HCT116 (cell line): ENCODE results near the gene SMARCA4. TPM values are rescaled to one million over a fixed set of nuclear protein-coding genes. Genes with fewer than 3 reads are reported as not detected.

ENCODE experiments used
- ATAC-seq: fragments of 200-7000 bp; cut with Tn5 transposase; 2 replicates; pipeline ENCODE4 v1.9.1; 2020; ENCODE audit warnings: mild to moderate bottlenecking, moderate library complexity
- BruUV-seq: library from RNA; stranded (reverse); fragments of 400-500 nt; replicated peaks from 2 replicates; lab custom pipeline; 2021; lab: Mats Ljungman, UMichigan
- CTCF ChIA-PET: fragments of 300-600 bp; sonication (Branson Sonifier 250); formaldehyde crosslinking; loops from one replicate; lab custom pipeline; 2021; ENCODE audit warnings: antibody characterized with exemption; lab: Charles Lee
- POLR2A ChIA-PET: fragments of 300-600, 350-600 bp; sonication (Branson Sonifier 250); formaldehyde crosslinking; loops from one replicate; lab custom pipeline; 2021; ENCODE audit warnings: antibody characterized with exemption; lab: Charles Lee
- RAD21 ChIA-PET, 2 experiments: fragments of 300-600 bp; sonication (Branson Sonifier 250); formaldehyde crosslinking; loops; one replicate each; lab custom pipeline; 2023; ENCODE audit warnings: low total read pairs in 2 of 2; ENCODE audit not compliant: uncharacterized antibody in 2 of 2, unreplicated experiment in 2 of 2, low non-redundant PET in 1 of 2; lab: Charles Lee
- DNase-seq: peaks from one replicate; pipeline ENCODE4 v3.0.0-alpha.2; 2010; ENCODE audit warnings: low read depth, low spot score
- H2AFZ ChIP-seq: fragments of 200-600 bp; shearing (Covaris generic), sonication (generic); 2 replicates; pipeline ENCODE4 v1.6.1; 2017; ENCODE audit warnings: low read depth, mixed run types, mixed read lengths, antibody characterized with exemption, low read length; ENCODE audit not compliant: poor library complexity, severe bottlenecking
- H3K27ac ChIP-seq: 2 replicates; pipeline ENCODE4 v1.5.1; 2012; ENCODE audit warnings: low read depth, low read length
- H3K27me3 ChIP-seq: fragments of 200-600 bp; sonication (generic); 2 replicates; pipeline ENCODE4 v1.6.1; 2016; ENCODE audit warnings: mixed run types, low read length, mixed read lengths; ENCODE audit not compliant: insufficient read depth
- H3K36me3 ChIP-seq, 2 experiments: fragments of 200-500 bp in 1 of 2; fragments of 200-600 bp in 1 of 2; sonication (Bioruptor generic) in 1 of 2; sonication (generic) in 1 of 2; 2 replicates each; pipeline versions ENCODE4 v1.5.1 to v1.6.1; 2014 to 2016; ENCODE audit warnings: low read length in 2 of 2, inconsistent platforms in 1 of 2, mixed read lengths in 1 of 2, mixed run types in 1 of 2; ENCODE audit not compliant: insufficient read depth in 2 of 2, control insufficient read depth in 1 of 2
- H3K4me1 ChIP-seq, 2 experiments: fragments of 200-600 bp in 1 of 2; sonication (generic) in 1 of 2; 2 replicates each; pipeline versions ENCODE4 v1.5.1 to v1.6.1; 2012 to 2017; ENCODE audit warnings: low read length in 2 of 2, inconsistent platforms in 1 of 2, mild to moderate bottlenecking in 1 of 2, mixed read lengths in 1 of 2, mixed run types in 1 of 2, moderate library complexity in 1 of 2; ENCODE audit not compliant: insufficient read depth in 2 of 2, control insufficient read depth in 1 of 2
- H3K4me2 ChIP-seq: fragments of 200-600 bp; sonication (generic); 2 replicates; pipeline ENCODE4 v1.6.1; 2017; ENCODE audit warnings: mixed run types, low read length, mixed read lengths
- H3K4me3 ChIP-seq, 2 experiments: fragments of 200-600 bp in 1 of 2; sonication (generic) in 1 of 2; replicated peaks in 1 of 2; 2 replicates each; pipeline ENCODE4 v1.5.1; 2011 to 2016; ENCODE audit warnings: low read length in 2 of 2, control low read depth in 1 of 2, low read depth in 1 of 2, mild to moderate bottlenecking in 1 of 2, mixed read lengths in 1 of 2, mixed run types in 1 of 2
- H3K79me2 ChIP-seq: fragments of 200-600 bp; sonication (generic); 2 replicates; pipeline ENCODE4 v1.6.1; 2017; ENCODE audit warnings: mild to moderate bottlenecking, mixed run types, low read length, moderate library complexity, mixed read lengths; ENCODE audit not compliant: insufficient read depth
- H3K9ac ChIP-seq: fragments of 200-600 bp; sonication (generic); 2 replicates; pipeline ENCODE4 v1.6.1; 2016; ENCODE audit warnings: low read length, mixed read lengths
- H3K9me2 ChIP-seq: fragments of 200-600 bp; sonication (generic), shearing (Covaris generic); 2 replicates; pipeline ENCODE4 v1.6.1; 2017; ENCODE audit warnings: mixed run types, mild to moderate bottlenecking, moderate library complexity; ENCODE audit not compliant: insufficient read depth
- H3K9me3 ChIP-seq, 2 experiments: fragments of 200-500 bp in 1 of 2; fragments of 200-600 bp in 1 of 2; sonication (Bioruptor generic) in 1 of 2; sonication (generic) in 1 of 2; 2 replicates each; pipeline ENCODE4 v1.6.1; 2014 to 2017; ENCODE audit warnings: low read length in 2 of 2, mixed read lengths in 2 of 2, inconsistent platforms in 1 of 2, low read depth in 1 of 2, mild to moderate bottlenecking in 1 of 2, mixed run types in 1 of 2, moderate library complexity in 1 of 2; ENCODE audit not compliant: control insufficient read depth in 1 of 2, insufficient read depth in 1 of 2
- H4K20me1 ChIP-seq: fragments of 200-600 bp; sonication (generic), shearing (Covaris generic); 2 replicates; pipeline ENCODE4 v1.6.1; 2017; ENCODE audit warnings: mixed run types, mild to moderate bottlenecking, moderate library complexity; ENCODE audit not compliant: insufficient read depth
- JUND ChIP-seq: IDR thresholded peaks from 2 replicates; pipeline ENCODE4 v1.6.1; 2012
- POLR2AphosphoS5 ChIP-seq: IDR thresholded peaks from 2 replicates; pipeline ENCODE4 v1.6.1; 2011; ENCODE audit warnings: mild to moderate bottlenecking, low read depth, low read length, moderate library complexity
- RAD21 ChIP-seq: IDR thresholded peaks from 2 replicates; pipeline ENCODE4 v1.6.1; 2012; ENCODE audit warnings: low read depth, mild to moderate bottlenecking
- SIN3A ChIP-seq: IDR thresholded peaks from 2 replicates; pipeline ENCODE4 v1.6.1; 2012; ENCODE audit warnings: low read depth
- SP1 ChIP-seq: IDR thresholded peaks from 2 replicates; pipeline ENCODE4 v1.6.1; 2012; ENCODE audit warnings: low read depth
- SRF ChIP-seq: IDR thresholded peaks from 2 replicates; pipeline ENCODE4 v1.6.1; 2012; ENCODE audit warnings: low read depth
- TCF7L2 ChIP-seq: IDR thresholded peaks from 2 replicates; pipeline ENCODE4 v1.7.0; 2011; ENCODE audit warnings: borderline replicate concordance, inconsistent platforms; ENCODE audit not compliant: insufficient read depth, insufficient read length; ENCODE audit errors: extremely low read depth
- intact Hi-C: fragments of 100-400 bp; cut with micrococcal nuclease; formaldehyde crosslinking; loops from 2 replicates; pipeline ENCODE4 v1.10.0; 2022
- total RNA-seq: library from RNA; stranded (reverse); gene quantifications from one replicate; pipeline ENCODE4 v1.2.1, GENCODE V29; 2021; ENCODE audit not compliant: unreplicated experiment
- TF ChIP-seq, protein P1 (sequence below), 3 experiments: fragments of 200-600 bp in 1 of 3; sonication (generic) in 1 of 3; IDR thresholded peaks in 2 of 3; conservative IDR thresholded peaks in 1 of 3; 2 replicates each; pipeline ENCODE4 v1.5.1; 2012 to 2017; ENCODE audit warnings: low read depth in 2 of 3, low read length in 2 of 3, antibody characterized with exemption in 1 of 3, borderline replicate concordance in 1 of 3, control low read depth in 1 of 3, mild to moderate bottlenecking in 1 of 3, mixed read lengths in 1 of 3, mixed run types in 1 of 3, moderate library complexity in 1 of 3; ENCODE audit not compliant: insufficient read depth in 1 of 3
- TF ChIP-seq, protein P2 (sequence below): IDR thresholded peaks from 2 replicates; pipeline ENCODE4 v1.6.1; 2012

Gene SMARCA4
- total RNA-seq, 1 experiment from 2014 or later, result 116 TPM

DNA sequence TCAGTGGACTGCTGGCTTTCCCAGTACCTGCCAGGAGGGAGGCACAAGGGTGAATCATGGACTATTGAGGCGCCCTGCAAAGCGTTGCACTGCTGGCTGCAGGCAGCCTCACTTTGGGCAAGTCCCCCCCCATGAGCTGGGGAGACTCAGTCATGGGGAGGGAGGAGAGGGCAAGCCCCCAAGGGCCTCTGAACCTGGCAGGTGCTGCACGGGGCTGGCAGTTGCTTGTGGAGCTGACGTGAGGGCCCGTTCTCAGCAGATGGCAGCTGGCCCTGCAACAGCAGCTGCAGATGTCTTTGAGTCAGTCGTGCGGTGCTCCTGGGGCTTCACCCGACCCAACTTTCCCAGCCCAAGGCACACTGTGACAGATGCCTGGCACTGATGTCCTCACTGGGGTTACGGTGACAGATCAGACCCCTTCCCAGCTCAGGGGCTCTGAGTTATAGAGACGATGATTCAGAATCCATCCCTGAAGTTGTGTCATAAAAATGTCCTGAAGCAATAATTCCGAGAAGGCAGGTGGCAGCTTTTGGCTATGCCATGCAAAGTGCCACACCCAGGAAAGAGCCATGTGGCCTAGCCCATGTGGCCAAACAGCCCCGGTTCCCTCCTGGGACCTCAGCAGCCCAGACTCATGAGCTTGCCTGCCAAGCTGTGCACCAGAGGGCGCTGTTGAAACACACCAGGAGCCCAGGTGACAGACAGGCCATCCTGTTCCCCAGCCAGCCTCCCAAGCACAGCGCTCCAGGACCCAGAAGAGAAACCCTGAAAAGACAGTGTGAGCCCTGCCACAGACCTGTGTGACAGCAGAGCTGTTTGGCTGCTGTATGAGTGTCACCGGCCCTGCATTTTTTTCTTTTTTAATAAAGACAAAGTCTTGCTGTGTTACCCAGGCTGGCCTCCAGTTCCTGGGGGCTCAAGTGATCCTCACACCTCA is 74.9 kb downstream of the SMARCA4 start:
- Histone ChIP-seq H3K27ac (peak overlapping the region; percentile 31; the same call in 1 of the 2 replicates), H3K9me2 (no peaks in the 10 kb centered on the region), H3K36me3 (peaks cover 51 to 61% of the 10 kb centered on the region in 2 experiments), H2AFZ (no peak overlapping the region), H3K9ac (0 out of 2 replicates have a peak overlapping the region, but pooled peaks have one; percentile 23), H3K27me3 (no peaks in the 10 kb centered on the region), H4K20me1 (no peaks in the 10 kb centered on the region), H3K4me2 (no peak overlapping the region), H3K4me3 (no peak overlapping the region), H3K9me3 (no peaks in the 10 kb centered on the region), H3K79me2 (peaks cover 27% of the 10 kb centered on the region), H3K4me1 (peaks cover 0 to 8% of the 10 kb centered on the region in 2 experiments; a peak in 1 of 4 replicates)
- ATAC-seq (peak; percentile 99), DNase-seq (peak; percentile 73)
- RAD21 ChIA-PET, result interaction anchor here (0.6 to 1.1 kb wide), 6 partner anchors 51 to 194 kb away, joined by 3 read pairs; no protein-coding TSS in a partner anchor
- POLR2A ChIA-PET, result interaction anchor here (1.0 to 1.3 kb wide), 2 partner anchors 55 to 59 kb away, joined by 3 read pairs; no protein-coding TSS in a partner anchor
- intact Hi-C loops, result loop anchor here (1.0 to 5.0 kb wide), 5 partner anchors 55 to 169 kb away; no protein-coding TSS in a partner anchor
- no TSS peak for BruUV-seq
- TF ChIP-seq TCF7L2 (no peak), JUND (no peak), POLR2AphosphoS5 (no peak), SP1 (no peak), SRF (no peak), SIN3A (peak; percentile 50; the same call in 1 of the 2 replicates), RAD21 (peak; percentile 95)
- TF ChIP-seq, protein P1, sequence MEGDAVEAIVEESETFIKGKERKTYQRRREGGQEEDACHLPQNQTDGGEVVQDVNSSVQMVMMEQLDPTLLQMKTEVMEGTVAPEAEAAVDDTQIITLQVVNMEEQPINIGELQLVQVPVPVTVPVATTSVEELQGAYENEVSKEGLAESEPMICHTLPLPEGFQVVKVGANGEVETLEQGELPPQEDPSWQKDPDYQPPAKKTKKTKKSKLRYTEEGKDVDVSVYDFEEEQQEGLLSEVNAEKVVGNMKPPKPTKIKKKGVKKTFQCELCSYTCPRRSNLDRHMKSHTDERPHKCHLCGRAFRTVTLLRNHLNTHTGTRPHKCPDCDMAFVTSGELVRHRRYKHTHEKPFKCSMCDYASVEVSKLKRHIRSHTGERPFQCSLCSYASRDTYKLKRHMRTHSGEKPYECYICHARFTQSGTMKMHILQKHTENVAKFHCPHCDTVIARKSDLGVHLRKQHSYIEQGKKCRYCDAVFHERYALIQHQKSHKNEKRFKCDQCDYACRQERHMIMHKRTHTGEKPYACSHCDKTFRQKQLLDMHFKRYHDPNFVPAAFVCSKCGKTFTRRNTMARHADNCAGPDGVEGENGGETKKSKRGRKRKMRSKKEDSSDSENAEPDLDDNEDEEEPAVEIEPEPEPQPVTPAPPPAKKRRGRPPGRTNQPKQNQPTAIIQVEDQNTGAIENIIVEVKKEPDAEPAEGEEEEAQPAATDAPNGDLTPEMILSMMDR (IDR thresholded peaks at IDR 0.05 in 2 of 3, conservative IDR thresholded peaks at IDR 0.05 in 1 of 3; ENCODE audit: borderline replicate concordance in 1 of 3, insufficient read depth in 1 of 3, low read depth in 2 of 3, low read length in 2 of 3), result peak; percentile 88 to 93 (median 89)
- TF ChIP-seq, protein P2, sequence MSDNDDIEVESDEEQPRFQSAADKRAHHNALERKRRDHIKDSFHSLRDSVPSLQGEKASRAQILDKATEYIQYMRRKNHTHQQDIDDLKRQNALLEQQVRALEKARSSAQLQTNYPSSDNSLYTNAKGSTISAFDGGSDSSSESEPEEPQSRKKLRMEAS, result peak; percentile 95
- CTCF ChIA-PET, result interaction anchor here (0.6 to 1.9 kb wide), 11 partner anchors 10 to 168 kb away, joined by 3 to 11 read pairs (median 6); no protein-coding TSS in a partner anchor
